ENCODE data around the gene RGP1. TPM values are rescaled to one million over a fixed set of nuclear protein-coding genes. Genes with fewer than 3 reads are reported as not detected.

Gene RGP1
- total RNA-seq, 1 experiment from 2014 or later = 25.1 TPM

- peaks cover 4% of the 10 kb centered on the region; the same call in 1 of the 2 replicates for H3K36me3 ChIP-seq (ENCODE audit: low read depth)
- no peaks in the 10 kb centered on the region for H4K20me1 ChIP-seq (ENCODE audit: insufficient read depth)
- POLR2A ChIA-PET (ENCODE audit: unreplicated experiment) = no interaction called here
- H3K4me3 ChIP-seq = no peak overlapping the region
- H3K27me3 ChIP-seq (ENCODE audit: insufficient read depth, low read depth) = no peaks in the 10 kb centered on the region
- DNase-seq = no peak
- H3K4me2 ChIP-seq = no peak overlapping the region
- no peak overlapping the region for H3K27ac ChIP-seq
- no peaks in the 10 kb centered on the region for H3K79me2 ChIP-seq (ENCODE audit: low read depth)
- BruUV-seq (replicated peaks) = no TSS peak
- no peaks in the 10 kb centered on the region for H3F3A ChIP-seq (ENCODE audit: insufficient read depth, low read depth)
- no peaks in the 10 kb centered on the region for H3K9me2 ChIP-seq (ENCODE audit: insufficient read depth)
- TF ChIP-seq CTCF (conservative IDR thresholded peaks at IDR 0.05) = no peak
- TF ChIP-seq EZH2 (IDR thresholded peaks at IDR 0.05; ENCODE audit: low read depth) = no peak
- intact Hi-C loops (cut with micrococcal nuclease; ENCODE audit: unreplicated experiment) = no loop called here
- no peaks in the 10 kb centered on the region for H3K4me1 ChIP-seq (replicated peaks; ENCODE audit: insufficient read depth)
- CTCF ChIA-PET = no interaction called here
- no peaks in the 10 kb centered on the region for H3K9me3 ChIP-seq (ENCODE audit: insufficient read depth, low read depth)
- no peak overlapping the region for H2AFZ ChIP-seq
Observed at GRCh38 chr9:35719546-35719945, 29.5 kb upstream of the RGP1 start.

DNA sequence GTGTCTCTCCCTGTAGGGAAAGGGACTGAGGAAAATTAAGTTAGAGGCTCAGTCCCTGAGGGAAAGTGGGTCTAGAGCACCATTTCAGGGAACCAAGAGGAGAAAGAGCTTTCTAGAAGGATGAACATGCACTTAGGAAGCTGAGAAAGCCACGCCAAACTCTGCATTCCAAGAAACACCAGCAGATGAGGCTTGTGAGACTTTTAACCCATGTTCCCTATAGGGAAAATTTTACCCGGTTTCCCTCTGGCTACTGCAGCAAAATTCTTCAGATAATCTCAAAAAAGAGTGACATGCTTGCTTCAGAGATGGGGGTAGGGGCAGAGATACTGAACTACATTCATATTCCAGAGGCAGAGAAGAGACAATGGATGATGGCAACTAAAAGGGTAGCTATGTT, 25.7 kb upstream of the RGP1 start:
- intact Hi-C loops (cut with micrococcal nuclease; ENCODE audit: unreplicated experiment) = no loop called here

GRCh38 chr9:35723908-35724307, 25.2 kb upstream of the RGP1 start:
- ChIA-PET POLR2A (ENCODE audit: unreplicated experiment) (no interaction called here), CTCF (no interaction called here)
- TF ChIP-seq CTCF (conservative IDR thresholded peaks at IDR 0.05) (no peak), EZH2 (IDR thresholded peaks at IDR 0.05; ENCODE audit: low read depth) (no peak)
- Histone ChIP-seq H2AFZ (no peak overlapping the region), H3K4me2 (no peak overlapping the region), H3K36me3 (ENCODE audit: low read depth) (no peaks in the 10 kb centered on the region), H3K4me1 (replicated peaks; ENCODE audit: insufficient read depth) (peaks cover 15% of the 10 kb centered on the region), H3K27ac (no peak overlapping the region), H3K27me3 (ENCODE audit: insufficient read depth, low read depth) (no peaks in the 10 kb centered on the region), H3K79me2 (ENCODE audit: low read depth) (peaks cover 20% of the 10 kb centered on the region), H3K9me2 (ENCODE audit: insufficient read depth) (no peaks in the 10 kb centered on the region), H3F3A (ENCODE audit: insufficient read depth, low read depth) (no peaks in the 10 kb centered on the region), H3K9me3 (ENCODE audit: insufficient read depth, low read depth) (no peaks in the 10 kb centered on the region), H4K20me1 (ENCODE audit: insufficient read depth) (peaks cover 6% of the 10 kb centered on the region; the same call in 1 of the 2 replicates), H3K4me3 (no peak overlapping the region)
- intact Hi-C loops (cut with micrococcal nuclease; ENCODE audit: unreplicated experiment) = no loop called here
- no peak for DNase-seq
- BruUV-seq (replicated peaks) = no TSS peak

More for the DNA sequence above, 25.7 kb upstream of the RGP1 start:
- Histone ChIP-seq H3K27ac (no peak overlapping the region), H4K20me1 (ENCODE audit: insufficient read depth) (peaks cover 5% of the 10 kb centered on the region; the same call in 1 of the 2 replicates), H3K4me3 (no peak overlapping the region), H3K27me3 (ENCODE audit: insufficient read depth, low read depth) (no peaks in the 10 kb centered on the region), H3K4me1 (replicated peaks; ENCODE audit: insufficient read depth) (peaks cover 11% of the 10 kb centered on the region), H3K4me2 (no peak overlapping the region), H3F3A (ENCODE audit: insufficient read depth, low read depth) (no peaks in the 10 kb centered on the region), H3K9me3 (ENCODE audit: insufficient read depth, low read depth) (no peaks in the 10 kb centered on the region), H3K36me3 (ENCODE audit: low read depth) (no peaks in the 10 kb centered on the region), H3K79me2 (ENCODE audit: low read depth) (peaks cover 15% of the 10 kb centered on the region), H2AFZ (no peak overlapping the region), H3K9me2 (ENCODE audit: insufficient read depth) (no peaks in the 10 kb centered on the region)
- CTCF ChIA-PET = no interaction called here
- BruUV-seq (replicated peaks) = no TSS peak
- TF ChIP-seq CTCF (conservative IDR thresholded peaks at IDR 0.05) (no peak), EZH2 (IDR thresholded peaks at IDR 0.05; ENCODE audit: low read depth) (no peak)
- POLR2A ChIA-PET (ENCODE audit: unreplicated experiment) = no interaction called here
- no peak for DNase-seq
